ENCODE data around the gene NPIPB2.
"Not testable (repeated sequence)": the region's sequence is repeated elsewhere in the genome, so short reads cannot be mapped to it uniquely, and the experiment has no call there.

NPIPB2 gene

DNA sequence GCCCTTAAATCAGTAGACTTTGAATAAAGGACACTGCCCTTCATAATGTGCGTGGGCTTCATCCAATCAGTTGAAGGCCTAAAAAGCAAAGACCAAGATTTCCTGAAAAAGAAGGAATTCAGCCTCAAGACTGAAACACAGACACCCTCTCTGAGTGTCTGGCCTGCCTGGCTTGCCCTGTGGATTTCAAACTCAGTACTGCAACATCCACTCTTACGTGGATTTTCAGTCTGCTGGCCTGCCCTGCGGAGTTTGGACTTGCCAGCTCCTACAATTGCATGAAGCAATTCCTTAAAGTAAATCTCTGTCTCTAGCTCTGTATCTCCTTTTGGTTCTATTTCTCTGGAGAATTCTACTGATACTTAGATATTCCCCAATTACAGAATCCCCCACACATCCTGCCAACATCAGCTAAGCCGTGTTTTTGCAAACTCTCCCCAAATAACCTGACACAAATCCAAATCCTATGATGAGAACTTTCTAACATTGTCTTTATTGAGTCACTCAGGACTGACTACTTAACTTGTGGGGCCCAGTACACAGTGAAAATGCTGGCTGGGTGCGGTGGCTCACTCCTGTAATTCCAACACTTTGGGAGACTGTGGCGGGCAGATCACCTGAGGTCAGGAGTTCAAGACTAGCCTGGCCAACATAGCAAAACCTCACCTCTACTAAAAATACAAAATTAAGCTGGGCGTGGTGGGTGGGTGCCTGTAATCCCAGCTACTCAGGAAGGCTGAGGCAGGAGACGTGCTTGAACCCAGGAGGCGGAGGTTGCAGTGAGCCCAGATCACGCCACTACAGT lies 15.9 kb upstream of the NPIPB2 start:
- no peak for DNase-seq

DNA sequence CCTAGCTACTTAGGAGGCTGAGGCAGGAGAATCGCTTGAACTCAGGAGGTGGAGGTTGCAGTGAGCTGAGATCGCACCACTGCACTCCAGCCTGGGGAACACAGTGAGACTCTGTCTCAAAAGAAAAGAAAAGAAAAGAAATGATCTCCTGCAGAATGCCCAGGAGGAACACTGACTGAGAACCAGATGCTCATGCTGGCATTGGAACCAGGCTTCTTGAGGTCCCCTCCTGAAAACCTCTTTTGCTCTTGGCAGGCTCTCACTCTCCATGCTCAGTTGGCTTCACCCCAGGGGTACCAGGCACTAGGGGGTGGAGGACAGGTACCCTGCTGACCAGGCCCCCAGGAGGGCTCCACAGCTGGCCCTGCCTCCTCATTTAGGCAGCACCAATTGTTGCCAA lies 14.7 kb upstream of the NPIPB2 start:
- no peak for DNase-seq

GRCh38 chr16:11955713-11956123 lies 13.9 kb upstream of the NPIPB2 start:
- peak; percentile 47 for DNase-seq

GRCh38 chr16:11953576-11953975 lies 11.7 kb upstream of the NPIPB2 start:
- DNase-seq = not testable (repeated sequence)

GRCh38 chr16:11950388-11950787 lies 8.5 kb upstream of the NPIPB2 start:
- DNase-seq = no peak

- DNase-seq = peak; percentile 78
Measured at GRCh38 chr16:11949527-11949926, 7.7 kb upstream of the NPIPB2 start.

- no peak for DNase-seq
Measured at GRCh38 chr16:11948819-11949218, 7.0 kb upstream of the NPIPB2 start.

DNA sequence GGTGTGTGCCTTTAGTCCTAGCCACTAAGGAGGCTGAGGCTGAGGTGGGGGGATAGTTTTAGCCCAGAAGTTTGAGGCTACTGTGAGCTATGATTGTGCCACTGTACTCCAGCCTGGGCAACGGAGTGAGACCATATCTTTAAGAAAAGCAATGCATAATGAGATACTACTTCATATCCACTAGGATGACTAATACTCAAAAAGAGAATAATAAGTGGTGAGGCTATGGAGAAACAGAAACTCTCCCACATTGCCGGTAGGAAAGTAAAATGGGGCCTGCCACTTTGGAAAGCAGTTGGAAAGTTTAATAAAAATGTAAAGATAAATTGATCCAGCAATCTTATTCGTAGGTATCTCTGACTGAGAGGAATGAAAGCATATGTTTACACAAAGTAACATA lies 4.6 kb upstream of the NPIPB2 start:
- DNase-seq = no peak

DNA sequence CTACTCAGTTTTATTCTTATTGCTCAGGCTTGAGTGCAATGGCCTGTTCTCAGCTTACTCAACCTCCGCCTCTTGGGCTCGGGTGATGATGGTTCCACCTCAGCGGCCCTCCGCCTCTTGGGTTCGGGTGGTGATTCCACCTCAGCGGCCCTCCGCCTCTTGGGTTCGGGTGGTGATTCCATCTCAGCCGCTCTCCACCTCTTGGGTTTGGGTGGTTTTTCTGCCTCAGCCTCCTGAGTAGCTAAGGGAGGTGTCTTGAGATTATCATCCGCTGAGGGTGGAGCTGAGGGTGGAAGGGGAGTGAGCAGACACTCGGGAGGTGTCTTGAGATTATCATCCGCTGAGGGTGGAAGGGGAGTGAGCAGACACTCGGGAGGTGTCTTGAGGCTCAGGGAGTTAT lies 14.5 kb downstream of the NPIPB2 start:
- not testable (repeated sequence) for DNase-seq

DNA sequence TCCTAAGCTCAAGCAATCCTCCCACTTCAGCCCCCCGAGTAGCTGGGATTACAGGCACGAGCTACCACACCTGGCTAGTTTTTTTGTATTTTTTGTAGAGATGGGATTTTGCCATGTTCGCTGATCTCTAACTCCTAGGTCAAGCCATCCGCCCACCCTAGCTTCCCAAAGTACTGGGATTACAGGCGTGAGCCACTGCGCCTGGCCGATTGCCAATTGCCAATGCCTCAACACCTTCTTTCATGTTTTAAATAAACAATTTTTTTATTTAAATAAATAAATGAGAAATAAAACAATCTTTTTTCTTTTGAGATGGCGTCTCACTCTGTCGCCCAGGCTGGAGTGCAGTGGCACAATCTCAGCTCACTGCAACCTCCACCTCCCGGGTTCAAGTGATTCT lies 17.8 kb downstream of the NPIPB2 start:
- not testable (repeated sequence) for DNase-seq

GRCh38 chr16:11916524-11917285 lies 25.1 kb downstream of the NPIPB2 start:
- peak; percentile 67 for DNase-seq

DNA sequence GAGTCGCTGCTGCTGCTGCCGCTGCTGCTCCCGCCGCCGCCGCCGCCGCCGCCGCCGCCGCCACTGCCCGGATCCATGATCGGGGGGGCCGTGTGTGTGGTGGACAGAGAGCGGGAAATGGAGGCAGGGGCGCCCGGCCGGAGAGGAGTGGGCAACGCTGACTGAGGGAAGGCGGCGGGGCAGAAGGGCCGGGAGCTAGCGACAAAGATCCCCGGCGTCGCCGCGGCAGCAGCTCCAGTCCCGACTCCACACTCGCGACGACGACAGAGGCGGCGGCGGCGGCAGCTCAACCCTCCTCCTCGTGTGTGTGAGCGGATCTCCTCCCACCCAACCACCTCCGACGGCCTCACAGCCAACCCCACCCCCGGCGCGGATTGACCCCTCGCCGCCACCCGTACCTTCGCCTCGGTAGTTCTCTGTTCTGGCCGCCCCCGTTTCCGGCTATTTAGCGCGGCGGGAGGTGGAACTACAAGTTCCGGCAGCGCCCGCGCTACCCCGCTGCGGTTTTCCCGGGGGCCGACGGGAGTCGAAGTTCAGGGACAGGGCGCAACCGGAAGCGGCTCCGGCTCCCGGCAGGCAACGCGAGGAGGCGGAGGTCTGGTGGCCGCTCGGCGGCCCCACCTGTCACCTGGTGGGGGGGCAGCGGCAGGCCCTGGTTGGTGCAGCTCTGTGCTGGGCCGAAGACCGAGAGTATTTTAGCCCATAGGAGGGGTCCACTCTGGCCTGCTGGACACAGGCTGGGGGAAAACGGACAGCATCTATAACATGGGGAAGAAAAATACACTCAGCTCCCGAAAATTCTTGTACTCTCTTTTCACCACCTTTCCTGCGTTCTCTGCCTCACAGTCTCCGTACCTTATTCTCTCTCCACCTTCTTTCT lies 26.0 kb downstream of the NPIPB2 start, which contains the start of gene GSPT1:
Gene GSPT1 (minus strand): TSS at position 313 of the 880 bp plus-strand sequence. CDS start 236 bp downstream, at position 77.
- DNase-seq = peak; percentile 100

- peak; percentile 70 for DNase-seq
Measured at GRCh38 chr16:11915114-11915643, 26.7 kb downstream of the NPIPB2 start.

- DNase-seq = peak; percentile 72
Measured at GRCh38 chr16:11914210-11915113, 27.4 kb downstream of the NPIPB2 start.

DNA sequence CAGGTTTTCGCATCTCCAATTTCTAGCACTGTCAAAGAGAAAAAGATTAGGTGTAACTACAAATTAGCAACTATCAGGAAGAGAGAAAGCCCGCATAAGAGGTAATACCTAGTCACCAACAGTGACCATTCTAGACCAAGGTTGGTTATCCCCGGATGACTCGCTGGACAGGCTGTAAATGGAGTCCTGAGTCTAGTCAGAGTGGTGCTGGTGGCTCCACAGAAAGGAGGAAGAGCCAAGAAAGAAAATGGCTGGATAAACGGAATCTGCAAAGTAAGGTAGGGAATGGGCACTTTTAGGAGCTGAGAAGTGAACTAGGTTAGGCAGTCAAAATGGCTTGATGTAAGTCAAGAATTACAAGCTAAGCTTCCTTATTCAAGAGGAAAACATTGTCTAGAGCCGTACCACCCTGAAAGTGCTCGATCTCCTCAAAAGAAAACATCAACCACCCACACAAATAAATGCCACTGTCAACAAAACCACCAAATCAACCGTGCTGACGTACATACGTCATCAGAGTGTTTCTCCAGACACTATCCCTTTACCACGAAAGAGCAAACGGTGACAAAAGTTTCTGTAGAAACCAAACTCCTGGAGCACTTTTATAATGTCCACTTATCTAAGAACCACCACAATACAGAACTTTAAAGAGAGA lies 28.3 kb downstream of the NPIPB2 start:
- DNase-seq = peak; percentile 22

- DNase-seq = no peak
Measured at GRCh38 chr16:11909653-11910545, 31.9 kb downstream of the NPIPB2 start.

GRCh38 chr16:11907160-11907970 lies 34.5 kb downstream of the NPIPB2 start:
- DNase-seq = peak; percentile 87

- DNase-seq = no peak
Measured at GRCh38 chr16:11903906-11904305, 37.9 kb downstream of the NPIPB2 start.

DNA sequence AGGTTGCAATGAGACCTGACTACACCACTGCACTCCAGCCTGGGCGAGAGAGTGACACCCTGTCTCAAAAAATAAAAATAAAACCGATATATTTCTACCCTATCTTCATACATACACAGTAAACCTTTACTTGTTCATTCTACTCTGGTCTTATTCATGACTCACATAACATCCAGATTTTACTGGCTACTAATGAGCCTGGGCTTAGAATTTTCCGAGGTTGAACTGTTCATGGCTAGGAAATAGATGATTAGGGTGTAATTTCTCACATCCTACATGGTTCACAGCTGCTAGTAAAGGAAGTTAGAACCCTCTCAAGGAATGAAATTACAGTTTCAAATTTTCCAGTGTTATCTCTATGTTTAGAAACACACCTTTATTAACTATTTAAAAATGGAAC lies 40.8 kb downstream of the NPIPB2 start:
- no peak for DNase-seq

Measured in NCI-H69 (cell line).